DMS114 treated with DMSO at 0.1 percent for 48 hours (cell line): ENCODE data around the gene DENND2D.
"Not testable (repeated sequence)": the region's sequence is repeated elsewhere in the genome, so short reads cannot be mapped to it uniquely, and the experiment has no call there.

ENCODE experiments used
- DNase-seq: peaks from one replicate; lab custom pipeline; 2025; ENCODE audit not compliant: unreplicated experiment; lab: John Stamatoyannopoulos, UW

The DENND2D gene

GRCh38 chr1:111222308-111223125 is 22.1 kb upstream of the DENND2D start:
- DNase-seq = peak; percentile 9

GRCh38 chr1:111221633-111222291 is 21.3 kb upstream of the DENND2D start:
- no peak for DNase-seq

- DNase-seq = no peak
Measured at GRCh38 chr1:111221276-111221632, 20.8 kb upstream of the DENND2D start.

GRCh38 chr1:111220302-111220890 is 19.9 kb upstream of the DENND2D start:
- DNase-seq = no peak

- DNase-seq = no peak
Measured at GRCh38 chr1:111219557-111220286, 19.3 kb upstream of the DENND2D start.

- DNase-seq = no peak
Measured at GRCh38 chr1:111218701-111219556, 18.5 kb upstream of the DENND2D start.

- no peak for DNase-seq
Measured at GRCh38 chr1:111217183-111217910, 16.9 kb upstream of the DENND2D start.

- DNase-seq = no peak
Measured at GRCh38 chr1:111216751-111217150, 16.3 kb upstream of the DENND2D start.

- not testable (repeated sequence) for DNase-seq
Measured at GRCh38 chr1:111215285-111215684, 14.8 kb upstream of the DENND2D start.

- no peak for DNase-seq
Measured at GRCh38 chr1:111214884-111215283, 14.4 kb upstream of the DENND2D start.

GRCh38 chr1:111214074-111214801 is 13.8 kb upstream of the DENND2D start:
- no peak for DNase-seq

GRCh38 chr1:111213412-111213811 is 13.0 kb upstream of the DENND2D start:
- no peak for DNase-seq

GRCh38 chr1:111212634-111213335 is 12.3 kb upstream of the DENND2D start:
- DNase-seq = no peak

- no peak for DNase-seq
Measured at GRCh38 chr1:111211921-111212320, 11.5 kb upstream of the DENND2D start.

GRCh38 chr1:111209622-111210021 is 9.2 kb upstream of the DENND2D start:
- DNase-seq = no peak

GRCh38 chr1:111208921-111209320 is 8.5 kb upstream of the DENND2D start:
- DNase-seq = no peak

- no peak for DNase-seq
Measured at GRCh38 chr1:111205714-111206050, 5.2 kb upstream of the DENND2D start.

GRCh38 chr1:111204983-111205713 is 4.7 kb upstream of the DENND2D start:
- DNase-seq = no peak
